GM18909 (cell line): ENCODE data around the gene TSHR.
"Not testable (repeated sequence)": the region's sequence is repeated elsewhere in the genome, so short reads cannot be mapped to it uniquely, and the experiment has no call there.

Experiments used
- ATAC-seq: cut with Tn5 transposase; IDR thresholded peaks from one replicate; pipeline ENCODE4 v1.9.1; 2021; ENCODE audit warnings: mild to moderate bottlenecking; ENCODE audit not compliant: unreplicated experiment, poor library complexity

TSHR gene

DNA sequence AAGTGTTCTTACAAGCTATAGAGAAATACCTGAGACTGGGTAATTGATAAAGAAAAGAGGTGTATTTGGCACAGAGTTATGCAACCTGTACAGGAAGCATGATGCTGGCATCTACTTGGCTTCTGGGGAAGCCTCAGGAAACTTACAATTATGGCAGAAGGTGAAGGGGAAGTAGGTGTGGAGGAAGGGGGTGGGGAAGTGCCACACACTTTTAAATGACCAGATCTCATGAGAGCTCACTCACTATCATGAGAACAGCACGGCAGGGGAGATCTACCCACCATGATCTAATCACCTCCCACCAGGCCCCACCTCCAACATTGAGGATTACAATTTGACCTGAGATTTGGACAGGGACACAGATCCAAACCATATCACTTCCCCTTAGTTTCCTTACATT lies 32.8 kb downstream of the TSHR start:
- ATAC-seq, result no peak

DNA sequence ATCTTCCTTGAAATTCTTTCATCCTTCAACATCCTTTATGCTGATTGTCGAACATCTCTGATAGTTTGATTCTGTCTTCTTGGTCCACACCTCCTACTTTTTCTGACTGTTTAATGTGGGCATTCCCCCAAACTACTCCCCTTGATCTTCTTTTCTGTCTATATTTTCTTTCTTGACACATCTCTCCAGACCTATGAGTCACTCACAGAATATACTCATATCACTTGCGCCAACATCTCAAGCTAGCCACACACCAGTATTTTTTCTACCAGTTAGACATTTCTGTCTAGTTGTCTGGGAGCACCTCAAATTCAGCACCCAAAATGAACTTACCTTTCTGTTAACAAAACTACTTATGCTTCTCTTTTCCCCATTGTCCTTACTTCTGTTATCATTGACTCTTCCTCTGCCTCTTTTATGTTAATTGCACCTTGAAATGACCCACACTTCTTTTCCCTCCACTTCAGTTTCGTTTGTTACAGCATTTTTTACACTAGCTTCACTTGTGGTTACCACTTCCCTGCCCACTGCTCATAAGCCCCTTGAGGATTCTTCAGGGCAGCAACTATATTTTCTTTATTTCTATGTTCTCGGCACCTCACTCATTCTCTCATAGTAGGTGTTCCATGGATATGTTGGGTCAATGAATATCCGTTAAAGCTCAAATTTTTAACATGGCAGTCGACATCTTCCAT lies 33.5 kb downstream of the TSHR start:
- ATAC-seq, result peak; percentile 67

DNA sequence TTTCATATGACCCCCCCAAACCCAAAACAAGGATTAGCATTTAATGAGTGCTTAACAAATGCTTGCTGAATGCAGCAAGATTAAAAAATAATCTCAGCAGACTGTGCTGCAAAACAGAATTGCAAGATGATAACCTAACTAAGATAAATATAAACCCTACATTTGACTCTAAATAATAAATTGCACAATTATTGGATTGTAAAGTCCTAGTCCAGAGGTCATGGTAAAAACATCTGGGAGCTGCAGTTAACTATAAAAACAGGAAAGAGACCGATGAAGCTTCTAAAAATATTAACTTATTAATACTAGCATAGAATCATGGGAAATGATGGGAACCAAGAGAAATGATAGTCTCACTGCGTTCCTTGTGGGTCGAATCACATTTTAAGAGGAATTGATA lies 37.2 kb downstream of the TSHR start:
- no peak for ATAC-seq

DNA sequence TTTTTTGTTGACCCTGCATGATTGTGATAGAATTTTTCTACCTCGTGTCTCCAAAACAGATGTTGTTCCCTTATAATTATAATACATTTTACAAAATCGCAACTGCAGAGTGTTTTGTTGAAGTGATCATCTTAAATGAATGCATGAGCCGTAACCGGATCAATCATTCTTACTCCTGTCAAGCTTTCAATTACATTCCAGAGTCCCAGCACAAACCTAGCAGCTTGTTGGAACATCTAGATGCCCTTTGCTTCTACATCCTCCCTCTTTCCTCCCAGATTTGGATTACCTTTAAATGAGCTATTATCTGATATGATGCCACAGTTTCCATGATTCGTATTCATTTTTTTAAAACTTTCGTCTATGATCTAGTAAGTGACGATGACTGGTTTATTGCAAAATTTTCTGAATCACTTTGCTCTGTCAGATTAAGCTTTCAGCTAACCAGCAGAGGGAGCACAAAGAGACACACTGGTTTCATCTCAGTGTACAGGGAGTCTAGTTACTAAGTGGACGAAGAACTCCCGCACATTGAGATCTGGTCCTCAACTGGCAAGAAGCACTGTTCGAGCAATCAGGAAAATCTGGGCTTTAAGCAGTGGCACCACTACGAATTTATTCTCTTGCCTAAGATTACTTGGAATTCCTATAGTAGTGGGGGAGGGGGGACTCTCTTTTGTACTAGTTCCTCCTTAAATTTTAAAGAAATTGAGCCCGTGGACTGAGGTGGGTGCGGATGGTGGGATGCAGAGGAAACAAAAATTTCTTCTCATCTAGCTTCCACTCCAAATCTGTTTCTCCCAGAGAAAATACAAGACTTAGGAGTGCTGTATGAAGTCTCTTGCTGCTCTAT lies 40.9 kb downstream of the TSHR start:
- ATAC-seq, result peak; percentile 82

DNA sequence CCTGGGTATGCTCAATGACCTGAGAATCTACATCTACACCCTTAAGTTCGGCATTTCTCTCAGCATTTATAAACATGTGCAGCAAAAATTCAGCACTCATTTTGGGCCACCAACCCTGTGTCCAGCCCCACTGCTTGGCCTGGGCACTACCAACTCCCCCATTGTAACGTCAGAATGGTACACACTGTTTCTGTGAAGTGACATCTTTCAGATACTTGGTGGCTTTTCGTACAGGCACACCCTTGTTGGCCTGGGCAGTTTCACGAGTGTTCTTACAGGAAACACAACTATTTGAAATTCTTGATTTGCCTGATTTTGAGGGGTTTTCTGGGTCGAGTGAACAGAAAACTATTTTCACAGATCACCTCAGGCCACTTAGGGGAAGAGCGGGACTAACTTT lies 46.0 kb downstream of the TSHR start:
- no peak for ATAC-seq

DNA sequence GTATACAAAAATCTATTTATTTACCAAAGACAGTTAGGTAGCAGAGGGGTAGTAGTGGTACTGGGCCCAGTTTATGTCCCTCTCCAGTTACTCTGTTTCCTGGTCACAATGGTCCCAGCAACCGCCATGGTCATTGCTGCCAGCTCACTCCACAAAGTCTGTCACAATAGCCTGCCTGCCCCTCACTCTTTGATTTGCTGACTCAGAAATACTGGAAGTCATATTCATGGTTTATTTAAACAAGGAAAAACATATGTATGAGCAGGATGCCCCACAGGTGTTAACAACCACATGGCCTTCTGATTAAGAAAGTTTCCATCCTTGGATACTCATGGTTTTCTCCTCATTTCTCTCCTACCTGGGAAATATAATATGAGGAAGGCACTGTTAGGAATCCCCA lies 49.2 kb downstream of the TSHR start:
- ATAC-seq, result no peak

DNA sequence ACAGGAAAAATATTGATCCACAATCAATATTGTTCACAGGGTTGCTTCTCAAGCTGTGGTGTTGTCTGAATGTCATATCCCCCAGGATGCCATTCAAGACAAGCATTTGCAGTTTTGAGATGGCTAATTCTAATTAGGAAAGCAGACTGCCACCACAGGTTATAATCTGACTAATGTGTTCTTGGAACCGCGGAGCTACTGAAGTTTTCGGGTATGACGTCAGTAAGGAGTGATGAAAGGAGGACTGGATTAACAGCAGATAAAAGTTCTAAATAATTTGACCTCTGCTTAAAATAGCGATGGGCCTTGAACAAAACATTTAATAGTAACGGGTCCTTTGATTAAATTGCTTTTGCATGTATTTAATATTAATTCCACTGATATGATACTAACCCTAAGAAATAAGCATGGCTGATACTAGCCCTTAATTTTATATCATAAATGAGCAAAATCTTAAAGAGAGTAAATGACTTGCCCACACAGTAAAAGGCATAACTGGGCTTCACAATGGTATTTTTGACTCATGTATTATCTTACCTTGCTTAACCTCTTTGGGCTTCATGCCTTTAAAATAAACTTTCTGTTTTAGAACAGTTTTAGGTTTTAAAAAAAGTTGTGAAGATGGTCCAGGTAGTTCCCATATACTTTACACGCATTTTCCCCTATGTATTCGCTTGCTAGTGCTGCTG lies 50.3 kb downstream of the TSHR start:
- ATAC-seq, result no peak

DNA sequence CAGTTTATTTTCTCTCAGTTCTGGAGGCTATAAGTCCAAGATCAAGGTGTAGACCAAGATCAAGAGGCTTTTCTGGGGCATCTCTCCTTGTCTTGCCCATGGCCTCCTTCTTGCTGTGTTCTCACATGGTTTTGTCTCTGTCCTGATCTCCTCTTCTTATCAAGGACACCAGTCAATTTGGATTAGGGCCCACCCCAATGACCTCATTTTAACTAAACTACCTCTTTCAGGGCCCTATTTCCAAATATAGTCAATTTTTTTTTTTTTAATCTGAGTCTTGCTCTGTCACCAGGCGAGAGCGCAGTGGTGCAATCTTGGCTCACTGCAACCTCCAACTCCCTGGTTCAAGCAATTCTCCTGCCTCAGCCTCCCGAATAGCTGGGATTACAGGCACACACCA lies 50.8 kb downstream of the TSHR start:
- no peak for ATAC-seq

DNA sequence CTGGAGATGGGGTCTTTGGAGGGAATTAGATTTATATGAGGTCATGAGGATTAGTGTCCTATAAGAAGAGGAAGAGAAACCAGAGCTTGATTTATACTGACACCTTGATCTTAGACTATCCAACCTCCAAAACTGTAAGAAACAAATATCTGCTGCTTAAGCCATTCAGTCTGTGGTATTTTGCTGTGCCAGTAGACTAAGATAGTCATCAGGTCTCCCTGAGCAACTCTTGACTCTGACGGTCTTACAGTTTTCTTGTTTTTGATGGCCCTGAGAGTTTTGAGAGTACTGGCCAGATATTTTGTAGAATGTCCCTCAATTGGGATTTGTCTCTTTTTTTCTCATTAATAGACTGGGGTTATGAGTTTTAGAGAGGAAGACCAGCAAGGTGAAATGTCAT lies 51.7 kb downstream of the TSHR start:
- ATAC-seq, result no peak

DNA sequence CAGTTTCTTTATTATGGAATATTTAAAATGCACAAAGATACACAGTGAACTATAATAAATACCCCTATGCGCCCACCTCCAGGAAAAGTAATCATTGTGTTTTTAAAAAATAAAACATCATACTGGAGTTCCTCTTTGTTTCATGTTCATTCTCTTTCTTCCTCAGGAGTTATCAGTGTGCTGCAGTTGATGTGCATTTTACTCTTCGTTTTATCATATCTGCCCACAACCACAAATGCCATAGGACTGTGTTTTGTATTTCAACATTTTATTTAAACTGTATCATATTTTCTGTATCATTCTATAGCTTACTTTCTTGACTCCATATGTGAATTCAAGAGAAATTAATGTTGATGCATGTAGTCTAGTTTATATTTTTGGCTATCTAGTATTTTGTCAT lies 53.9 kb downstream of the TSHR start:
- ATAC-seq, result no peak

DNA sequence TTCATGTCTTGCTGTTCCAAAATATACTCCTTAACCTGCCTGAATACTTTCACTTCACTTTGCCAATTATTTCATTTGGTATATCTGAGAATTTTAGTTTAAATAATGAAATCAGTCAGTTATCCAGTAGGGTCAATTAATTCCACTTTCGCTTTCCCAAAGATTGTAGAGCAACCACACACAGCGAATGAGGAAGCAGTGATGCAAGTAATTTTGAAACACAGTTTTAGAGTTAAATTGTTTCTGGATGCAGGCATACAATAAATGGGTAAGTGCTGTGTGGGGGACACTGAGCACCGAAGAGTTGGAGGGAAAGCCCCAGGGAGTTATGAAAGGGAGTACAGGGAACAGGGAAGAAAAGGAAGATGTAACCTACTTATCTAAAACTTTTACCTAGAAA lies 62.8 kb downstream of the TSHR start:
- ATAC-seq, result no peak

DNA sequence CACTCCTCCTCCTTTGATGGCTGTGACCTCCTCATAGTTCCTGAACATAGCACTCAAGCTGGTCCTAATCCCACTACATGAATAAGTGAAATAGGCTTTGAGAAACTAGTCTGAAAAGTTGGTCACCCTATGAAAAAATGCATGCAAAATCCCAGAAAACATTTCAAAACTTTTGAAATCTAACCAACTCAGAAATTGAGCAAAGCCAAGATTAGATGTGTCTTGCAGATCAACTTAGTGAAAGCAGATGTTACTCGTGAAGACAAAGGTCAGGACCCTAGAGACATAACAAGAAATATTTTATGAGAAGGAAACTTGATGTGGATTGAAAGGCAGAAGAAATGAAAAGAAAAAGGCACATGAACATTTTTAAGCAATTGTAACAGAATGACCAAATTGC lies 63.3 kb downstream of the TSHR start:
- ATAC-seq, result no peak

DNA sequence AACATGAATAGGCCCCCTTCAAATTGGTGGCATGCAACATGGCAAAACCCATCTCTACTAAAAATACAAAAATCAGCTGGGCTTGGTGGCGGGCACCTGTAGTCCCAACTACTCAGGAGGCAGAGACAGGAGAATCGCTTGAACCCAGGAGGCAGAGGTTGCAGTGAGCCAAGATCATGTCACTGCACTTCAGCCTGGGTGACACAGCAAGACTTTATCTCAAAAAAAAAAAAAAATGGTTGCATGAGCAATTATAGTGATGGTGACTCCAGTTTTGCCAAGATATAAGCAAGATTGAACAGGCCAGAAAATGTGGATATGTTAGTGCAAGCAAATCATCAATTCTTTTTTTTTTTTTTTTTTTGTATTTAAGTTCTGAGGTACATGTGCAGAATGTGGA lies 63.7 kb downstream of the TSHR start:
- ATAC-seq, result not testable (repeated sequence)

DNA sequence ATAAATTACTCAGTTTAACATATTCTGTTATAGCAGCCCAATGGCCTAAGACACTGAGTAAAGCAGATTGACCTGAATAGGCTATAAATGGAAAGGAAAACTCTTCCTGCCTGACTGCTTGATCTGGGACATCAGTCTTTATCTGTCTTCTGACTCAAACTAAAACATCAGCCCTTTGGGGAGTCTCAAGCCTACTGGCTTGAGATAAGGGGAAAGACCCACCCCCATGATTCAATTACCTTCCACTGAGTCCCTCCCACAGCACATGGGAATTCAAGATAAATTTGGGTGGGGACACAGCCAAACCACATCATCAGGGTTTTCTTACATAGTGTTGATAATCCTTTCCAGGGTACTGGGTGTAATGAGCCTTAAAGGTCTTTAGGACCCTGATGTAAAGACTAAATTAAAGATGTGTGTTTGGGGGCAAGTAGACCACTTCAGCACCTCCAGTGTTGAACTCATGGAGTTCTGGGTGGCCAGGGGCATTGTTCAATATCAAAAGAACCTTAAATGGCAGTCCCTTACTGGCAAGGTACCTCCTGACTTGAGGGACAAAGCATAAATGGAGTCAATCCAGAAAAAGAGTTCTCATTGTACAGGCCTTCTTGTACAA lies 67.8 kb downstream of the TSHR start:
- no peak for ATAC-seq

DNA sequence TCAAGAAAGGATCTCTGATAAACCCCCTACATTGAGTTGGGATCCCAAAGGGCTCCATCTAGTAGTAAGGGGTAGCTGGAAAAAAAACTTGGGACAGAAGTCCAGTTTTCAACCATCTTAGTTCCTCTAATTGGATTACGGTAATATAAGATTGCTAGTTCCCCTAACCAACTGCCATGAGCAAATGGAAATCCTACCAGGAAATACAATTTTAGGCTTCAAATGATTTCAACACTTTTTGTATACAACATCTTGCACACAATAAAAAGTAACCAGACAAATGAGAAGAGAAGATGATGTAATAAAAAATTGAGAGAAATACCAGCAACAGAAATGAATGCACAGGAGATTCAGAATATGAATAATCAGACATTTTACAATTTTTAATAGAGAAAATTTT lies 73.0 kb downstream of the TSHR start:
- ATAC-seq, result no peak

DNA sequence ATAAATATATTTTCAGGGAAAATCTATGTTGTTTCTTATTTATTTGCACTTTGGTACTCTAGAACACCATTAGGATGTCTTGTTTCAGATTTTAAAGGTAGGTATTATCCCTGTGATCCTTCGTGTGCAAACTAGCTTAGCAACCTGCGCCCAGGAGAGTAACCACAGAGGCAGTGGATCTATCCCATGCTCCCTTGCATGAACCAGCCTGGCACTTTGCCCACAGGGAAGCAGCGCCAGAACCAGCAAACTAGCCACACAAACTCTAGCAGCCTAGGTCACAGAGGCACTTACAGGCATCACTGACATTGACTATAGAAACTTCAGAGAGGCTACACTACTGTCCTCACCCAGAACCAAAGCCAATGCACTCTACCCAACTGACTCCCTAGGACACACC lies 76.1 kb downstream of the TSHR start:
- ATAC-seq, result no peak

DNA sequence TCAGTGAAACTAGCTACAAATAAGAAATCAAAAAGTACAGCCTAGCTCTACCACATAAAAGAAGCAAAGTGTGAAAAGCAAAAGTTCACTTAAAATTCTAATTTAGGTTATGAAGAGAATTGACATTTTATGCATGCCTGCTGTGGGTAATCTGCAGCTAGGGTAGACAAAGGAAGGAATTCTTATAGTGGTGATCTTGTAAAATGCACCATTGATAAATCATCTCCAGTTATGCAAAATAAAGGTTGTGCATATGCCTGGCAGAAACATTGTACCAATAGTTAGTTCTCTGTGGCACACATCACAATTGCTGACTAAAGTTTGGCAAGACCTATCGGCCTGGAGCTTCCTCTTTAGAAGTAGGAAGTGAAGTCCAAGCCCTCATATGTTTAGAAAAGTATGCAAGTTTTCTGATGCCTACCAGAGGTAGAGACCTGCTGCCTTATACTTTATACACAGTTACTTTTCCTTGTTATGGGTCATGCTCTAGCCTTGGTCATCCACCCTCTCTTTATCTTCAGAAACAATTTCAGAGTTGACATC lies 78.3 kb downstream of the TSHR start:
- ATAC-seq, result no peak

DNA sequence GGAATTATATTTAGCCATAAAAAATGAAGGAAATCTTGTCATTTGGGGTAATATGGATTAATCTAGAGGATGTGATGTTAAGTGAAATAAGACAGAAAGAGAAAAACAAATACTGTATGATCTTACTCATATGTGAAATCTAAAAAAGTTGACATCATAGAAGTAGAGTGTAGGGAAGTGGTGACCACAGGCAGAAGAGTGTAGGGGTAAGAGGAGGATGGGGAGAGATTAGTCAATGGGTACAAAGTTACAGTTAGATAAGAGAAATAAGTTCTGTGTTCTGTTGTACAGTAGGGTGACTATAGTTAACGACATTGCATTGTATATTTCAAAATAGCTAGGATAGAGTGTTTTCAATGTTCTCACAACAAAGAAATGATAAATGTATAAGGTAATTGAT lies 87.0 kb downstream of the TSHR start:
- no peak for ATAC-seq

DNA sequence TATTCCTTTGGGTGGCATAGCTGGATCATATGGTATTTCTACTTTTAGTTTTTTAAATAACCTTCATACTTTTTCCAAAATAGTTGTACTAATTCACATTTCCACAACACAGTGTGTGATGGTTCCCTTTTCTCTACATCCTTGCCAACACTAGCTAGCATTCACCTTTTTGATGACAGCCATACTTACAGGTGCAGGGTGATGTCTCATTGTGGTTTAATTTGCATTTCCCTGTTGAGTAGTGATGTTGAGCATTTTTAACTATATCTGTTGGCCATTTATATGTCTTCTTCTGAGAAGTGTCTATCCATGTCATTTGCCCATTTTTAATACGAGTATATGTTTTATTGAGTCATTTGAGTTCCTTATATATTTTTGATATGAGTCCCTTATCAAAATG lies 96.1 kb downstream of the TSHR start:
- no peak for ATAC-seq

DNA sequence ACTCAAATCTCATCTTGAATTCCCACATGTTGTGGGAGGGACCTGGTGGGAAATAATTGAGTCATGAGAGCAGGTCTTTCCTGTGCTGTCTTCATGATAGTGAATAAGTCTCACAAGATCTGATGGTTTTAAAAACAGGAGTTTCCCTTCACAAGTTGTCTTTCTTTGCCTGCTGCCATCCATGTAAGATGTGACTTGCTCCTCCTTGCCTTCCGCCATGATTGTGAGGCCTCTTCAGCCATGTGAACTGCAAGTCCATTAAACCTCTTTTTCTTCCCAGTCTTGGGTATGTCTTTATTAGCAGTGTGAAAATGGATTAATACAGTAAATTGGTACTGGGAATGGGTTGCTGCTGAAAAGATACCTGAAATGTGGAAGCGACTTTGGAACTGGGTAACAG lies 98.6 kb downstream of the TSHR start:
- ATAC-seq, result not testable (repeated sequence)

DNA sequence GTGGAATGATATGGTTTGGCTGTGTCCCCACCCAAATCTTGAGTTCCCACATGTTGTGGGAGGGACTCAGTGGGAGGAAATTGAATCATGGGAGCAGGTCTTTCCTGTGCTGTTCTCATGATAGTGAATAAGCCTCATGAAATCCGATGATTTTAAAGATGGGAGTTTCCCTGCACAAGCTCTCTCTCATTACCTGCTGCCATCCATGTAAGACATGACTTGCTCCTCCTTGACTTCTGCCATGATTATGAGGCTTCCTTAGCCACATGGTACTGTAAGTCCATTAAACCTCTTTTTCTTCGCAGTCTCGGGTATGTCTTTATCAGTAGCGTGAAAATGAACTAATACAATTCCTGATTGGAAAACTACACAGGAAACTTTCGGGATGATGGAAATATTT lies 100.5 kb downstream of the TSHR start:
- no peak for ATAC-seq
